Measurements from ENCODE around the gene DYNC1H1.

GRCh38 chr14:102058146-102058545 is 93.8 kb downstream of the DYNC1H1 start:
- TF ChIP-seq, protein P1, sequence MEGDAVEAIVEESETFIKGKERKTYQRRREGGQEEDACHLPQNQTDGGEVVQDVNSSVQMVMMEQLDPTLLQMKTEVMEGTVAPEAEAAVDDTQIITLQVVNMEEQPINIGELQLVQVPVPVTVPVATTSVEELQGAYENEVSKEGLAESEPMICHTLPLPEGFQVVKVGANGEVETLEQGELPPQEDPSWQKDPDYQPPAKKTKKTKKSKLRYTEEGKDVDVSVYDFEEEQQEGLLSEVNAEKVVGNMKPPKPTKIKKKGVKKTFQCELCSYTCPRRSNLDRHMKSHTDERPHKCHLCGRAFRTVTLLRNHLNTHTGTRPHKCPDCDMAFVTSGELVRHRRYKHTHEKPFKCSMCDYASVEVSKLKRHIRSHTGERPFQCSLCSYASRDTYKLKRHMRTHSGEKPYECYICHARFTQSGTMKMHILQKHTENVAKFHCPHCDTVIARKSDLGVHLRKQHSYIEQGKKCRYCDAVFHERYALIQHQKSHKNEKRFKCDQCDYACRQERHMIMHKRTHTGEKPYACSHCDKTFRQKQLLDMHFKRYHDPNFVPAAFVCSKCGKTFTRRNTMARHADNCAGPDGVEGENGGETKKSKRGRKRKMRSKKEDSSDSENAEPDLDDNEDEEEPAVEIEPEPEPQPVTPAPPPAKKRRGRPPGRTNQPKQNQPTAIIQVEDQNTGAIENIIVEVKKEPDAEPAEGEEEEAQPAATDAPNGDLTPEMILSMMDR (IDR thresholded peaks at IDR 0.05) = no peak
- TF ChIP-seq POLR2A (IDR thresholded peaks at IDR 0.05) (no peak), POLR2AphosphoS5 (IDR thresholded peaks at IDR 0.05; ENCODE audit: insufficient read depth in 1 of 2, low read depth in 1 of 2) (no peak)
